ENCODE data around the gene ZHX3.

ZHX3 gene

GRCh38 chr20:41168281-41169161, 149.0 kb downstream of the ZHX3 start:
- no peak for DNase-seq

- DNase-seq, result no peak
Measured at GRCh38 chr20:41167481-41168253, 149.9 kb downstream of the ZHX3 start.

GRCh38 chr20:41167118-41167470, 150.4 kb downstream of the ZHX3 start:
- DNase-seq, result no peak

GRCh38 chr20:41166201-41167117, 151.1 kb downstream of the ZHX3 start:
- DNase-seq, result no peak

- DNase-seq, result no peak
Measured at GRCh38 chr20:41165001-41165882, 152.3 kb downstream of the ZHX3 start.

- no peak for DNase-seq
Measured at GRCh38 chr20:41163821-41164220, 153.7 kb downstream of the ZHX3 start.

- DNase-seq, result no peak
Measured at GRCh38 chr20:41162396-41162795, 155.1 kb downstream of the ZHX3 start.

GRCh38 chr20:41161886-41162285, 155.6 kb downstream of the ZHX3 start:
- no peak for DNase-seq

- DNase-seq, result no peak
Measured at GRCh38 chr20:41160686-41161085, 156.8 kb downstream of the ZHX3 start.

GRCh38 chr20:41159547-41159946, 158.0 kb downstream of the ZHX3 start:
- DNase-seq, result no peak

GRCh38 chr20:41158082-41158625, 159.4 kb downstream of the ZHX3 start:
- no peak for DNase-seq

- DNase-seq, result no peak
Measured at GRCh38 chr20:41155261-41155660, 162.3 kb downstream of the ZHX3 start.

- DNase-seq, result no peak
Measured at GRCh38 chr20:41154436-41155176, 162.9 kb downstream of the ZHX3 start.

GRCh38 chr20:41152108-41152757, 165.3 kb downstream of the ZHX3 start:
- DNase-seq, result no peak

GRCh38 chr20:41151134-41151869, 166.2 kb downstream of the ZHX3 start:
- no peak for DNase-seq

- DNase-seq, result no peak
Measured at GRCh38 chr20:41150664-41151063, 166.9 kb downstream of the ZHX3 start.

- no peak for DNase-seq
Measured at GRCh38 chr20:41148942-41149341, 168.6 kb downstream of the ZHX3 start.

- no peak for DNase-seq
Measured at GRCh38 chr20:41147767-41148191, 169.8 kb downstream of the ZHX3 start.

- no peak for DNase-seq
Measured at GRCh38 chr20:41145821-41146620, 171.5 kb downstream of the ZHX3 start.
